Hepatocyte (in vitro differentiated cells): ENCODE measurements around the gene S1PR3. TPM values are rescaled to one million over a fixed set of nuclear protein-coding genes. Genes with fewer than 3 reads are reported as not detected.
"Not testable (repeated sequence)": the region's sequence is repeated elsewhere in the genome, so short reads cannot be mapped to it uniquely, and the experiment has no call there.

Source experiments
- DNase-seq: peaks from one replicate; pipeline ENCODE4 v3.0.0-alpha.2; 2016; ENCODE audit warnings: low spot score
- H2AFZ ChIP-seq: fragments of 200-600 bp; sonication (generic); 2 replicates; pipeline ENCODE4 v1.6.0; 2016; ENCODE audit warnings: antibody characterized with exemption, mild to moderate bottlenecking
- H3K27ac ChIP-seq: fragments of 200-600 bp; sonication (generic); 2 replicates; pipeline ENCODE4 v1.5.1; 2016; ENCODE audit warnings: mild to moderate bottlenecking
- H3K27me3 ChIP-seq: fragments of 200-600 bp; sonication (generic); 2 replicates; pipeline ENCODE4 v1.6.1; 2016
- H3K36me3 ChIP-seq: fragments of 200-600 bp; sonication (generic); replicated peaks from 2 replicates; pipeline ENCODE4 v1.5.1; 2016; ENCODE audit warnings: low read depth; ENCODE audit not compliant: insufficient read depth
- H3K4me1 ChIP-seq: fragments of 200-600 bp; sonication (generic); 2 replicates; pipeline ENCODE4 v1.5.1; 2016; ENCODE audit warnings: mild to moderate bottlenecking, moderate library complexity; ENCODE audit not compliant: insufficient read depth
- H3K4me2 ChIP-seq: fragments of 200-600 bp; sonication (generic); 2 replicates; pipeline ENCODE4 v1.6.0; 2016
- H3K4me3 ChIP-seq: fragments of 200-600 bp; sonication (generic); 2 replicates; pipeline ENCODE4 v1.5.1; 2016; ENCODE audit warnings: mild to moderate bottlenecking
- H3K79me2 ChIP-seq: fragments of 200-600 bp; sonication (generic); 2 replicates; pipeline ENCODE4 v1.6.0; 2017; ENCODE audit warnings: mild to moderate bottlenecking
- H3K9me2 ChIP-seq: fragments of 200-600 bp; sonication (generic); replicated peaks from 2 replicates; pipeline ENCODE4 v1.6.0; 2017; ENCODE audit warnings: mild to moderate bottlenecking; ENCODE audit not compliant: insufficient read depth
- H3K9me3 ChIP-seq: fragments of 200-600 bp; sonication (generic); 2 replicates; pipeline ENCODE4 v1.5.1; 2016; ENCODE audit warnings: low read depth, mild to moderate bottlenecking
- H4K20me1 ChIP-seq: fragments of 200-600 bp; sonication (generic); 2 replicates; pipeline ENCODE4 v1.6.0; 2016; ENCODE audit warnings: mild to moderate bottlenecking; ENCODE audit not compliant: insufficient read depth, poor library complexity, severe bottlenecking
- CTCF ChIP-seq: fragments of 200-600 bp; sonication (generic); IDR thresholded peaks from 2 replicates; pipeline ENCODE4 v1.5.1; 2016; ENCODE audit warnings: antibody characterized with exemption, mild to moderate bottlenecking; ENCODE audit not compliant: poor library complexity
- EZH2 ChIP-seq: fragments of 200-600 bp; sonication (generic); IDR thresholded peaks from 2 replicates; pipeline ENCODE4 v1.6.1; 2016; ENCODE audit warnings: antibody characterized with exemption, mild to moderate bottlenecking, borderline replicate concordance
- EZH2phosphoT487 ChIP-seq: fragments of 200-600 bp; sonication (generic); IDR thresholded peaks from one replicate; pipeline ENCODE4 v1.6.1; 2018; ENCODE audit warnings: antibody characterized with exemption, mild to moderate bottlenecking, low read depth, moderate library complexity; ENCODE audit not compliant: unreplicated experiment, severe bottlenecking
- WGBS: methylation state at CpG from one replicate; pipeline ENCODE4 v1.1.6; 2016; ENCODE audit warnings: low lambda C conversion rate; ENCODE audit errors: missing lambda C conversion rate; 5-methylcytosine and 5-hydroxymethylcytosine counted together
- polyA plus RNA-seq: library from polyadenylated mRNA; unstranded; fragments of >200 nt; fragmentation: Nextera tagmentation; extraction: Ambion mirVana; gene quantifications from 2 replicates; pipeline ENCODE4 v1.2.1, GENCODE V29; 2016
- total RNA-seq: library from RNA; depleted of rRNA; stranded (reverse); fragments of >200 nt; gene quantifications from 2 replicates; pipeline ENCODE4 v1.2.3, GENCODE V29; 2014

S1PR3 gene
- total RNA-seq, result 46.1 and 48.6 TPM in 2 replicates
- 13.2 and 21.4 TPM in 2 replicates for polyA plus RNA-seq

- H3K4me1 ChIP-seq, result peaks cover 33% of the 10 kb centered on the region
Measured at GRCh38 chr9:88991066-88992034, at the start of gene S1PR3. Gene S1PR3 (plus strand): TSS chr9:88991468. CDS start chr9:89001201, 9,733 bp downstream.

GRCh38 chr9:88941586-88941985 is 49.7 kb upstream of the S1PR3 start:
- not testable (repeated sequence) for H3K36me3 ChIP-seq, H3K4me1 ChIP-seq, H4K20me1 ChIP-seq, H3K4me2 ChIP-seq, H3K27ac ChIP-seq, H3K79me2 ChIP-seq, H3K27me3 ChIP-seq, DNase-seq, H2AFZ ChIP-seq, H3K9me2 ChIP-seq, H3K9me3 ChIP-seq, H3K4me3 ChIP-seq
- WGBS, result 40% methylated on average over 5 of the region's 5 CpGs

More at GRCh38 chr9:88991066-88992034, at the start of gene S1PR3:
- Histone ChIP-seq H3K27ac (peak within 1 kb of the TSS; percentile 81), H3K27me3 (no peaks in the 10 kb centered on the region), H3K79me2 (peaks cover 49% of the 10 kb centered on the region), H3K9me2 (no peaks in the 10 kb centered on the region), H2AFZ (peak within 1 kb of the TSS; percentile 79), H3K36me3 (no peaks in the 10 kb centered on the region), H3K4me3 (peak within 1 kb of the TSS; percentile 77), H3K4me2 (peak within 1 kb of the TSS; percentile 95), H4K20me1 (peaks cover 13% of the 10 kb centered on the region), H3K9me3 (no peaks in the 10 kb centered on the region)
- peak; percentile 77 for DNase-seq
- TF ChIP-seq CTCF, result peak; percentile 17
- TF ChIP-seq EZH2, result no peak
- under 1% methylated on average over 38 of the region's 94 CpGs for WGBS

- no peaks in the 10 kb centered on the region for H3K9me2 ChIP-seq
- no peaks in the 10 kb centered on the region for H3K27me3 ChIP-seq
- H3K4me3 ChIP-seq, result no peak overlapping the region
- no peaks in the 10 kb centered on the region for H3K36me3 ChIP-seq
- H3K4me2 ChIP-seq, result no peak overlapping the region
- no peaks in the 10 kb centered on the region for H3K9me3 ChIP-seq
- H3K79me2 ChIP-seq, result no peaks in the 10 kb centered on the region
- DNase-seq, result no peak
- no peaks in the 10 kb centered on the region for H4K20me1 ChIP-seq
- TF ChIP-seq EZH2, result no peak
- TF ChIP-seq CTCF, result no peak
- no peak for TF ChIP-seq EZH2phosphoT487
- no peaks in the 10 kb centered on the region for H3K4me1 ChIP-seq
- 33% methylated on average over 1 of the region's 1 CpG for WGBS
- H2AFZ ChIP-seq, result no peak overlapping the region
- H3K27ac ChIP-seq, result peak overlapping the region; percentile 24
Measured at GRCh38 chr9:88942411-88942810, 48.9 kb upstream of the S1PR3 start.

GRCh38 chr9:88945636-88946333 is 45.5 kb upstream of the S1PR3 start:
- no peak overlapping the region for H2AFZ ChIP-seq
- no peaks in the 10 kb centered on the region for H3K79me2 ChIP-seq
- H3K4me2 ChIP-seq, result no peak overlapping the region
- TF ChIP-seq CTCF (no peak), EZH2phosphoT487 (no peak), EZH2 (no peak)
- no peaks in the 10 kb centered on the region for H3K27me3 ChIP-seq
- peaks cover 18% of the 10 kb centered on the region for H3K4me1 ChIP-seq
- no peaks in the 10 kb centered on the region for H3K9me3 ChIP-seq
- H3K4me3 ChIP-seq, result no peak overlapping the region
- H3K9me2 ChIP-seq, result no peaks in the 10 kb centered on the region
- 41% methylated on average over 4 of the region's 4 CpGs for WGBS
- no peak for DNase-seq
- no peaks in the 10 kb centered on the region for H3K36me3 ChIP-seq
- H4K20me1 ChIP-seq, result no peaks in the 10 kb centered on the region
- H3K27ac ChIP-seq, result no peak overlapping the region
